Tibial artery (tissue), 4 donors: ENCODE measurements around the gene ELFN1.

Experiments used
- DNase-seq, 2 donors: peaks; one replicate each; pipeline ENCODE4 v3.0.0-alpha.2; 2019
- H3K27ac ChIP-seq, 2 donors: fragments of 200-600 bp; sonication (generic) in 1 of 2; 1 replicate in 1 of 2; 2 replicates in 1 of 2; pipeline ENCODE4 v1.5.1; 2018 to 2019; ENCODE audit warnings: mild to moderate bottlenecking in 1 of 2
- H3K27me3 ChIP-seq, 2 donors: fragments of 200-600 bp; sonication (generic) in 1 of 2; one replicate each; pipeline versions ENCODE4 v1.5.1 to v1.6.0; 2016 to 2019
- H3K36me3 ChIP-seq, 3 donors: fragments of 200-600 bp; sonication (generic) in 2 of 3; one replicate each; pipeline ENCODE4 v1.5.1; 2016 to 2019; ENCODE audit warnings: mild to moderate bottlenecking in 2 of 3
- H3K4me1 ChIP-seq, 4 donors: fragments of 200-600 bp; sonication (generic) in 2 of 4; 1 replicate in 3 of 4; 2 replicates in 1 of 4; pipeline ENCODE4 v1.5.1; 2016 to 2019
- H3K4me3 ChIP-seq, 2 donors: fragments of 200-600 bp; sonication (generic) in 1 of 2; 1 replicate in 1 of 2; 2 replicates in 1 of 2; pipeline ENCODE4 v1.5.1; 2018 to 2019; ENCODE audit warnings: mild to moderate bottlenecking in 2 of 2
- H3K9me3 ChIP-seq, 3 donors: fragments of 200-600 bp; sonication (generic) in 1 of 3; one replicate each; pipeline ENCODE4 v1.5.1; 2016 to 2019
- intact Hi-C: fragments of 100-400 bp; cut with DNase I; formaldehyde crosslinking; loops from one replicate; pipeline ENCODE4 v1.15.0; 2023; ENCODE audit warnings: low total_unique reads
- TF ChIP-seq, protein P1 (sequence below), 2 experiments: fragments of 200-600 bp in 1 of 2; fragments of 450-650 bp in 1 of 2; IDR thresholded peaks; one replicate each; pipeline ENCODE4 v1.5.1; 2017 to 2019; ENCODE audit warnings: antibody characterized with exemption in 2 of 2, mild to moderate bottlenecking in 1 of 2, moderate library complexity in 1 of 2

The ELFN1 gene

DNA sequence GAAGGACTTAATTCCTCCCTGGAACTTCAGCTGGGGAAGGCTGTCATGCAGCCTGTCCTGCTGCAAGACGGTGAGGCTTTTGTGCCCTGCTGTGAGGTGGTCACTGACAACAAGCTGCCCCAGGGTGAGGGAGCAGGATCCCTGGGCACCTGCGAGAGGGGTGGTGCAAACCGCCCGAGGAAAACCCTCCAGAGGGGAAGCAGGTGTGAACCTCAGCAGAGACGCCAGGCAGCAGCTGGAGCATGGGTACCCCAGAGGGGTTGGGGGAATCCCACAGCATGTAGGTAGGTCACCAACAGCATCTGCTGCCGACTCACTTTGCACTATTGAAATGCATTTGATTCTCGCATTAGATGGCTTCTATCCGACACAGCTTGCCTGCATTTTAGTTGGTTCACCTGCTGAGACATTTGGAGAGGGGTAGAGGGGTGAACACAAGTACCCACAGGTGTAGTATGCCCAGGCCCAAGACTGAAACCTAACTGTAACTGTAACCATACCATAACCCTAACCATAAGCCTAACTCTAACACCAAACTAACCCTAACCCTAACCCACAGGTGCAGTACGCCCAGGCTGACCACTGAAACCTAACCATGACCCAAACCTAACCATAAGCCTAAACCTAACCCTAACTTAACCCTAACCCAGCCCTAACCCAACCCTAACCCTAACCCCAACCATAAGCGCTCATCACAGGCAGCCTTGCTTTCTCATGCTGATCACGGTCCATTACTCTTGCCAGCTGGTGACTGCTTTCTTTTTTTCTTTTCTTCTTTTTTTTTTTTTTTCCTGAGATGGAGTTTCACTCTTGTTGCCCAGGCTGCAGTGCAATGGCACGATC lies 85.9 kb downstream of the ELFN1 start:
- intact Hi-C loops: no loop called here
- no peak for DNase-seq
- TF ChIP-seq, protein P1, sequence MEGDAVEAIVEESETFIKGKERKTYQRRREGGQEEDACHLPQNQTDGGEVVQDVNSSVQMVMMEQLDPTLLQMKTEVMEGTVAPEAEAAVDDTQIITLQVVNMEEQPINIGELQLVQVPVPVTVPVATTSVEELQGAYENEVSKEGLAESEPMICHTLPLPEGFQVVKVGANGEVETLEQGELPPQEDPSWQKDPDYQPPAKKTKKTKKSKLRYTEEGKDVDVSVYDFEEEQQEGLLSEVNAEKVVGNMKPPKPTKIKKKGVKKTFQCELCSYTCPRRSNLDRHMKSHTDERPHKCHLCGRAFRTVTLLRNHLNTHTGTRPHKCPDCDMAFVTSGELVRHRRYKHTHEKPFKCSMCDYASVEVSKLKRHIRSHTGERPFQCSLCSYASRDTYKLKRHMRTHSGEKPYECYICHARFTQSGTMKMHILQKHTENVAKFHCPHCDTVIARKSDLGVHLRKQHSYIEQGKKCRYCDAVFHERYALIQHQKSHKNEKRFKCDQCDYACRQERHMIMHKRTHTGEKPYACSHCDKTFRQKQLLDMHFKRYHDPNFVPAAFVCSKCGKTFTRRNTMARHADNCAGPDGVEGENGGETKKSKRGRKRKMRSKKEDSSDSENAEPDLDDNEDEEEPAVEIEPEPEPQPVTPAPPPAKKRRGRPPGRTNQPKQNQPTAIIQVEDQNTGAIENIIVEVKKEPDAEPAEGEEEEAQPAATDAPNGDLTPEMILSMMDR (IDR thresholded peaks at IDR 0.05): no peak
- Histone ChIP-seq H3K4me3 (no peak overlapping the region), H3K4me1 (no peaks in the 10 kb centered on the region), H3K36me3 (no peaks in the 10 kb centered on the region), H3K27me3 (peaks cover 0 to 60% of the 10 kb centered on the region in 2 donors), H3K9me3 (no peaks in the 10 kb centered on the region), H3K27ac (no peak overlapping the region)

DNA sequence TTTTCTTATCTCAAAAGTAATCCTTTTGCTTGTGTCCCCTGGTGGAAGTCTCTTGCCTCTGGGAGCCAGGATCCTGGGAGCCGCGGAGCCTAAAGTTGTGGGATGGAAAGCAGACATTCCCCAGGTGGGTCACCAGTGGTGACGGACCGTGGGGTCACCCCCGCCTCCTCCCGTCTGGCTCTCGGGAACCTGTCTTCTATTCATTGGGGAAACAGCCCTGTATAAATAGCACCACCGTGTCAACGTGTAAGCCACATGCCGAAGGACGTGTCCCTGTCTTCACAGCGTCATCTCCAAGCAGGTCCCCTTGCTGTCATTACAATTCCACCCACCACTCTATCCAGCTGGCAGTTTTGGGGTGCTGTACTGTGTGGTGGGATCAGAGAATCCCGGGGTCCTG lies 87.5 kb downstream of the ELFN1 start:
- intact Hi-C loops: no loop called here
- Histone ChIP-seq H3K36me3 (no peaks in the 10 kb centered on the region), H3K27me3 (peaks cover 0 to 56% of the 10 kb centered on the region in 2 donors), H3K4me3 (no peak overlapping the region), H3K9me3 (peaks cover 0 to under 1% (median 0%) of the 10 kb centered on the region in 3 donors), H3K4me1 (no peaks in the 10 kb centered on the region), H3K27ac (no peak overlapping the region)
- TF ChIP-seq, protein P1 (IDR thresholded peaks at IDR 0.05): no peak
- DNase-seq: no peak

DNA sequence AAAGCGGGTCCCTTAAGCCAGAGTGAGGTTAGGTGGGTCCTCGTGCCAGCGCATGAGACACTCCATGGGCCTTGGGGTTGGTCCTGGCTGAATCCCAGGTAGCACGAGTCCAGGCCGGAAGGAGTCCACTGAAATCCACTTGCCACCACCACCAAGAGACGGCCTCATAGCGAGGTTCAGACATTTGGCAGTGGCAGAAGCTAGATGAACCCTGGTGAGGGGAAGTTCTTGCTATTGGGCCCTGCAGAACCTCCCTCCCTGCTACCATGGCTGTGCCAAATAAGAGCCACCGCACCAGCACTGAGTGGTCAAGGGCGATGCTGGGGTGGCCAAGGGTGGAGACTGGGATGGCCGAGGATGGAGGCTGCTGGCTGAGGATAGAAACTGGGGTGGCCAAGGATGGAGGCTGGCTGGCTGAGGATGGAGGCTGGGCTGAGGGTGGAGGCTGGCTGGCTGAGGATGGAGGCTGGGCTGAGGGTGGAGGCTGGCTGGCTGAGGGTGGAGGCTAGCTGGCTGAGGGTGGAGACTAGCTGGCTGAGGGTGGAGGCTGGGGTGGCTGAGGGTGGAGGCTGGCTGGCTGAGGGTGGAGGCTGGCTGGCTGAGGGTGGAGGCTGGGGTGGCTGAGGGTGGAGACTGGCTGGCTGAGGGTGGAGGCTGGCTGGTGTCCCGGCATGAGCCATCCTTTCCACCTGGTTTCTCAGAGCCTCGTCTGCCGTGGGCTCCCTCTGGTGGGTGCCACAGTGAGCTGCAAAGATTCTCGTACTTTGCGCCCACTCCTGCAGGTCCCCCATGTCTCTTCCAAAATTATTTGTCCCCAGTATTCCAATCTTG lies 88.2 kb downstream of the ELFN1 start:
- Histone ChIP-seq H3K9me3 (peaks cover 0 to 7% (median 5%) of the 10 kb centered on the region in 3 donors), H3K4me3 (no peak overlapping the region), H3K36me3 (no peaks in the 10 kb centered on the region), H3K27me3 (peaks cover 0 to 52% of the 10 kb centered on the region in 2 donors), H3K27ac (no peak overlapping the region), H3K4me1 (no peaks in the 10 kb centered on the region)
- intact Hi-C loops: no loop called here
- TF ChIP-seq, protein P1 (IDR thresholded peaks at IDR 0.05): peak; percentile 8 to 18
- DNase-seq: peak in 1 of 2 donors; percentile 60

DNA sequence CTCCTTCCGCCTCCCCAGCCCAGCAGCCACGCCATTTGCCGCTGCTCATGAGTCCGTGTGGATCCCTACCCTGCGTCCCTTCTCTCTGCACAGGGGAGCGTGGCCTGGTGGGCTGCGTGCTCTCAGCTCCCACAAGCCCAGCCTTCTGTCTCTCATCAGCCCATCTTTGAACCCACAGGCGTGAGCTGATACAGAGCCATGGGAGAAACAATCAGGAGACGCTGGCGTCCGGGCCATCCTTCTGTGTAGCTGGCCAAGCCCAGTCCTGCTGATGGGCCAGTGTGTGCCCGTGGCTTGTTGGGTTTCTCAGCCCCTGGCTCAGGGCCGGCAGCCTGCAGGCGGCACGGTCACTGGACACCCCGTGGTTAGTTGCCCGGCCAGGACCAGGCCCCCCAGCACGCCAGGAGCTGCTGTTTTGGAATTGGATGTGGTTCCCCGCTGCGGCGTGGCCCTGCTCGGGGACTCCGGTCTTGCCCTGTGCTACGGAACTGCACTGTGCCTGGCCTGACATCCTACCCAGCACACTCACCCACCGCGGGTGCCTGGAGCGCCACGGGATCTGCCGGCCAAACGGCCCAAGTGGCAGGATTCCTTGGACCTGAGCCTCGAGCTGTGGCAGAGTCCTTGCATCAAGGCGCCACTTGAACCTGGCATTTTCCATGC lies 88.9 kb downstream of the ELFN1 start:
- intact Hi-C loops: no loop called here
- H3K36me3 ChIP-seq: no peaks in the 10 kb centered on the region
- peak in 1 of 2 donors; percentile 55 for DNase-seq
- peaks cover 0 to 10% (median 10%) of the 10 kb centered on the region in 3 donors for H3K9me3 ChIP-seq
- no peak overlapping the region for H3K27ac ChIP-seq
- TF ChIP-seq, protein P1 (IDR thresholded peaks at IDR 0.05): no peak
- no peak overlapping the region for H3K4me3 ChIP-seq
- peaks cover 0 to 49% of the 10 kb centered on the region in 2 donors for H3K27me3 ChIP-seq
- H3K4me1 ChIP-seq: no peaks in the 10 kb centered on the region

DNA sequence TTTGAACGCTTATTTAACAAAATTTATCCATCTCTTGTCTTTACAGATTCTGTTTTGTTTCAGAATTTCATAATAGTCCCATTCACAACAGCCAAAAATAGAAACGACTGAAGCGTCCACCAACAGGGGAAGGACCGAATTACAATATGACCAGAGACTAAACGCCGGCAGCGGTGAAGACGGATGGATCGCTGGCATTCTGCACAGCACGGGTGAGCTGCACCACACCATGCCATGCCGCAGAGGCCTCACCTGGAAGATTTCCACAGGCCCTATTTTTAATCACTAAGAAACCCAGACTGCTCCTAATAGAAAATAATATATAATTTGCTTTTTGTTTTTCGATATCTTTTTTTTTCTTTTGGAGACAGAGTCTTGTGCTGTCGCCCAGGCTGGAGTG lies 91.0 kb downstream of the ELFN1 start:
- Histone ChIP-seq H3K36me3 (no peaks in the 10 kb centered on the region), H3K4me3 (no peak overlapping the region), H3K4me1 (no peaks in the 10 kb centered on the region), H3K27me3 (peaks cover 0 to 37% of the 10 kb centered on the region in 2 donors), H3K27ac (no peak overlapping the region), H3K9me3 (peaks cover 0 to 18% (median 10%) of the 10 kb centered on the region in 3 donors)
- intact Hi-C loops: no loop called here
- no peak for DNase-seq
- TF ChIP-seq, protein P1 (IDR thresholded peaks at IDR 0.05): no peak
